GM12865 (cell line): ENCODE data around the gene TDRD15.

ENCODE experiments used
- DNase-seq: peaks from one replicate; pipeline ENCODE4 v3.0.0; 2010; ENCODE audit warnings: low read depth
- H3K4me3 ChIP-seq: 2 replicates; pipeline ENCODE4 v1.5.1; 2011; ENCODE audit warnings: mild to moderate bottlenecking, low read depth, low read length, control low read depth
- CTCF ChIP-seq: IDR thresholded peaks from 2 replicates; pipeline ENCODE4 v1.5.1; 2011; ENCODE audit warnings: low read length, control low read depth, low read depth, inconsistent platforms; ENCODE audit not compliant: insufficient read depth; ENCODE audit errors: missing control alignments

Gene TDRD15

GRCh38 chr2:21161832-21162614, 38.3 kb downstream of the TDRD15 start:
- no peak for DNase-seq
- TF ChIP-seq CTCF: no peak
- H3K4me3 ChIP-seq: no peak overlapping the region

GRCh38 chr2:21162615-21162878, 38.8 kb downstream of the TDRD15 start:
- no peak for TF ChIP-seq CTCF
- DNase-seq: no peak
- no peak overlapping the region for H3K4me3 ChIP-seq

- TF ChIP-seq CTCF: no peak
- no peak overlapping the region for H3K4me3 ChIP-seq
- DNase-seq: no peak
Observed at GRCh38 chr2:21163213-21163612, 39.4 kb downstream of the TDRD15 start.

GRCh38 chr2:21165350-21165749, 41.6 kb downstream of the TDRD15 start:
- no peak for DNase-seq
- no peak overlapping the region for H3K4me3 ChIP-seq
- no peak for TF ChIP-seq CTCF

GRCh38 chr2:21175895-21176646, 52.3 kb downstream of the TDRD15 start:
- DNase-seq: no peak
- no peak overlapping the region for H3K4me3 ChIP-seq
- TF ChIP-seq CTCF: no peak

GRCh38 chr2:21181957-21182356, 58.2 kb downstream of the TDRD15 start:
- DNase-seq: no peak
- no peak for TF ChIP-seq CTCF

More at GRCh38 chr2:21181957-21182356, 58.2 kb downstream of the TDRD15 start:
- H3K4me3 ChIP-seq: no peak overlapping the region
